GM18517 (cell line): Measurements from ENCODE around the gene OR10H5.
"Not testable (repeated sequence)": the region's sequence is repeated elsewhere in the genome, so short reads cannot be mapped to it uniquely, and the experiment has no call there.

ENCODE experiments used
- ATAC-seq: cut with Tn5 transposase; IDR thresholded peaks from one replicate; pipeline ENCODE4 v1.9.1; 2021; ENCODE audit warnings: mild to moderate bottlenecking, moderate library complexity; ENCODE audit not compliant: unreplicated experiment

The OR10H5 gene

DNA sequence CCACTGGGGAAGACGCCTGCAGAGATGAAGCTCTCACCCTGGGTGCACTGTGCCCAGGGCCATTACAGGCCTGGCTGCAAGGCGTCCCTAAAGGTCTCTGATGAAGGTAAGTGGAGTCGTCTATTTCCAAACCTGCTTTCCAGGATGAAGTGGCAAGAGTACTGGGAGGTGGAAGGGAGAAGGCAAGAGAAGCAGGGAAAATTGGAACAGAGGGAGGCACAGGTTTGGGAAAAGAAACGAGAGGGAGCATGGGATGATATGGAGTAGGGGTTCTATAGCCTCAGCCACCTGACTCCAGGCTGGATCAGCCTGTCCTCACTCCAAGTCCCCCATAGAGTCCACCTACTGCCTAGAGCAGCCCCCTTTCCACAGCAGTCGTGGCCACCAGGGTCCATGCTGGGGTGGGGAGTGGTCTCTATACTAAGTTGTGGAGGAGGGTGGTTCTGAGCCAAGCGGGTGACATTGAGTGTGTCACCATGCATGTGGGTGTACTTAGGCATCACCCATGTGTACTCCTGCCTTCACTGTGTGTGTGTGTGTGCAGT is at the start of gene OR10H5:
Gene OR10H5, plus strand, starts transcription at position 51 of the 545 bp plus-strand sequence. CDS start 6,388 bp downstream, outside the sequence.
- ATAC-seq = no peak

GRCh38 chr19:15737722-15738121 is 49.7 kb upstream of the OR10H5 start, which contains the start of gene OR10H3:
TSS of gene OR10H3 (plus strand) at chr19:15737985. CDS start at chr19:15741393, 3,408 bp downstream.
- no peak for ATAC-seq

DNA sequence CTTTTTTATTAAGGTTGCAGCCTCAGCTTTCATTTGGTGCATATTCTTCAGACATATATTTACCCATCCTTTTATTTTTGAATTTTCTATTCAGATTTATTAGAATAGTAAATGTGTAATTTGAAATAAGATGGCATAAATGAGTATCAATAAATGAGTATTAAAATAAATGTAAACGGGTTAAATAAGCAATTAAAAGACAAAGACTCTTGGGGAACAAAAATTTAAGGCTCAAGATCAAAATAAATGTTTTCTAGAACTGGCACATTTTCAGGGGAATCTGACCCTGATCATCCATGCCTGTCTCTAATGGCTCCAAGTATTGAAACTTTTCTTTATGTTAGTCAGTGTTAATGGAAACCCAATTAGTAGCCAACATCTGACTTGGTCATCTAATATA is 46.7 kb upstream of the OR10H5 start:
- ATAC-seq = no peak

DNA sequence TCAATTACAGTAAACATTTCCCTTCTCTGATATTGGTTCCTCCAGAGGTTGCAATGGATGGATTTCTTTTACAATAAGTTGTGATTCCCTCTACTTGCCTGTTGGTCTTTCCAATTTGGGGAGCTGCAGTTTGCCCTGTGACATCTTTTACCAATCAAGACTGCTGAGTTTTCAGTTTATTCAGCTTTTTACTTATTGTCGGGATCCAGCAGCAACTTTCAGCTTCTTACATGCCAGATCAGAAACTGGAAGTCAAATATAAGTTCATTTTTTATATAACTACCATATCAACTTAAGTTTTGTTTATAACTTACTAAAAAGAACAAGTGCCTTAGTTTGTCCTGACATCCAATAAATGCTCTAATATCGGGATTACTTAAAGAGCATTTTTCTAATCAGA is 39.2 kb upstream of the OR10H5 start:
- ATAC-seq = no peak

DNA sequence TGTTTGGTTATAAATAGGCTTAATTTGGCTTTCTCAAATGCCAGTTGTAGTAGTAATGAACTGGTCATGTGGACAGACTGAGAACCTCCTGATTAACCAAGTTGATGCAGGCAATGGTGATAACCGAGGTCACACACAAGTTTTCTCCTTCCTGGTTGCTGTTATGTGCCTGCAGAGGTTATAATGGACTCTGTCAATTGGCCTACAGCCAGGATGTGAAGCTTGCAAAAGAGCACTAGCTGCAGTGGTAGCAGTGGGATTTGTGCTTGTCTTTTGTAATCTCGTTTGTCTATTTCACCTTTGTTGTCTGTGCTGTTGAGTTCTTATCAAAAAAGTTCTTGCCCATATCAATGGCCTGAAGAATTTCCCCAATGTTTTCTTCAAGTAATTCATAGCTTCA is 29.1 kb upstream of the OR10H5 start:
- no peak for ATAC-seq

- ATAC-seq = no peak
These were observed 27.4 kb upstream of the OR10H5 start for GRCh38 chr19:15759962-15760565.

- ATAC-seq = no peak
These were observed 17.9 kb upstream of the OR10H5 start for GRCh38 chr19:15769586-15769985.

- ATAC-seq = not testable (repeated sequence)
These were observed 13.3 kb upstream of the OR10H5 start for GRCh38 chr19:15774159-15774558.

GRCh38 chr19:15775249-15775648 is 12.2 kb upstream of the OR10H5 start:
- no peak for ATAC-seq

- ATAC-seq = no peak
These were observed 11.2 kb upstream of the OR10H5 start for GRCh38 chr19:15776264-15776663.

GRCh38 chr19:15776991-15777970 is 10.2 kb upstream of the OR10H5 start:
- ATAC-seq = no peak

GRCh38 chr19:15779756-15780476 is 7.5 kb upstream of the OR10H5 start:
- ATAC-seq = no peak

GRCh38 chr19:15780610-15781418 is 6.6 kb upstream of the OR10H5 start:
- ATAC-seq = no peak

DNA sequence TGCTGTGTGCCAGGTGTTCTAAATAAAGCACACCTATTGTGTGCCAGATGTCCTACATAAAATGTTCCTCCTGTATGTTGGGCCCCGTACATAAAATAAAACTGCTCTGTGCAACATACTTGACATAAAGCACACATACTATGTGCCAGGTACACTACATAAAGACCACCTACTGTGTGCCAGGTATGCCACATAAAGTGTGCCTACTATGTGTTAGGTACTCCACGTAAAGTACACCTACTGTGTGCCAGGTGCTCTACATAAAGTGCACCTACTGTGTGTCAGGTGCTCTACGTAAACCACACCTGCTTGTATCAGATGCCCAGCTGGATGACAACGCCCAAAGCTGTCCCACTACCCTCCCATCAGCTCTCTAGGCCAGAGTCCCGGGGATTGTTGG is 5.8 kb upstream of the OR10H5 start:
- ATAC-seq = no peak

DNA sequence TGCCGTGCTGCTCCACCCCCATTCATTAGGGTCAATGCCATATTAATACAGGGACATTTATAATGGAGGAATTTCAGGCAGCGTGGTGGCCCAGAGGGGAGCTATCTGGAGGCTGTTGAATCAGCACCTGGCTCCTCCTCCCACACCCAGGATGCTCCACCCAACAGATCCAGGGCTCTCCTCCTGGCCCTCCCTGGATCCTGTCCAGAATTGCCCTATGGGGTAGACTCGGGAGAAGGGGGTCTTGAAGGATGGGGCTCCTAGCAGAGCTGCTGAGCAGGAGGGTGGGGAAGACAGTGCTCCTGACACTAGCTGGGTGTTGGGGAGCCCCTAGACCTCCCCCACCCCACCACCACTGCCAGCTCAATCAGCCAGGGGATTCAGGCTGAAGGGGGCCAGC is 5.2 kb upstream of the OR10H5 start:
- ATAC-seq = no peak

DNA sequence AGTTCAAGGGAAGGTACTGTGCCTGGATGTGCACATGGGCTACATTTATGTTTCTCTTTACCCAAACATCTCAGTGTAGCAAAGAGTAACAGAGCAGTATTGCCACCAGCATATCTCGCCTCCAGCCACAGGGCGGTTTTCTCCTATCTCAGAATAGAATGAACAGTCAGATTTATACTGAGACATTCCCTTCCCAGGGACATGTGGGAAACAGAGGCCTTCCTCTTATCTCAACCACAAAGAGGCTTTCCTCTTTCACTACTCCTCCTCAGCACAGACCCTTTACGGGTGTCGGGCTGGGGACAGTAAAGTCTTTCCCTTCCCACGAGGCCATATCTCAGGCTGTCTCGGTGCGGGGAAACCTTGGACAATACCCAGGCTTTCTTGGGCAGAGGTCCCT is 4.6 kb upstream of the OR10H5 start:
- not testable (repeated sequence) for ATAC-seq

DNA sequence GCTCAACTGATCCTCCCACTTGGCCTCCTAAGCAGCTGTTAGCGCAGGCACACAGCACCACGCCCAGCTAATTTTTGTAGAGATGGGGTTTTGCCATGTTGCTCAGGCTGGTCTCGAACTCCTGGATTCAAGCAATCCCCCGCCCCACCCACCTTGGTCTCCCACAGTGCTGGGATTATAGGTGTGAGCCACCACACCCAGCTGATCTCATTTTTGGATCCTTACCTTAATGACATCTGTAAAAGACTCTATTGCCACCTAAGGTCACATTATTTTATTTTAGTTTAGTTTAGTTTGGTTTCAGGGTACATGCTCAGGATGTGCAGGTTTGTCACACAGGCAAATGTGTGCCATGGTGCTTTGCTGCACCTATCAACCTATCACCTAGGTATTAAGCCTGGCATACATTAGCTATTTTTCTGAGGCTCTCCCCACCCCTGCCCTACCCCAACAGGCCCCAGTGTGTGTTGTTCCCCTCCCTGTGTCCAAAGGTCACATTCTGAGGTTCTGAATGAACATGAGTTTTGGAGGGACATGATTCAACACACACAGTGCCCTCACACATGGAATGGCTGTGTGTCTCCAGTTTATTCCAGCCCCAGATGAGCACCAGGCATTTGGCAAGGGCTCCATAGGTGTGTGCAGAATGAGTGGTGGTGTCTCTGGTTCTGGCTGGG is 1.3 kb downstream of the OR10H5 start:
- ATAC-seq = no peak

GRCh38 chr19:15790096-15790495 is 2.6 kb downstream of the OR10H5 start:
- no peak for ATAC-seq

DNA sequence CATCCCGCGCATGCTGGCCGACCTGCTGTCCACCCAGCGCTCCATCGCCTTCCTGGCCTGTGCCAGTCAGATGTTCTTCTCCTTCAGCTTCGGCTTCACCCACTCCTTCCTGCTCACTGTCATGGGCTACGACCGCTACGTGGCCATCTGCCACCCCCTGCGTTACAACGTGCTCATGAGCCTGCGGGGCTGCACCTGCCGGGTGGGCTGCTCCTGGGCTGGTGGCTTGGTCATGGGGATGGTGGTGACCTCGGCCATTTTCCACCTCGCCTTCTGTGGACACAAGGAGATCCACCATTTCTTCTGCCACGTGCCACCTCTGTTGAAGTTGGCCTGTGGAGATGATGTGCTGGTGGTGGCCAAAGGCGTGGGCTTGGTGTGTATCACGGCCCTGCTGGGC is 6.8 kb downstream of the OR10H5 start:
- not testable (repeated sequence) for ATAC-seq

GRCh38 chr19:15810335-15810734 is 22.9 kb downstream of the OR10H5 start:
- ATAC-seq = no peak
